H9 (cell line): ENCODE results near the gene ANK3. TPM values are rescaled to one million over a fixed set of nuclear protein-coding genes. Genes with fewer than 3 reads are reported as not detected.

Experiments used
- DNase-seq: peaks from one replicate; pipeline ENCODE4 v3.0.0-alpha.2; 2017
- H2AFZ ChIP-seq: one replicate; pipeline ENCODE4 v1.6.1; 2013; ENCODE audit warnings: mild to moderate bottlenecking, low read length, control low read depth, moderate library complexity
- H2AK5ac ChIP-seq: 2 replicates; pipeline ENCODE4 v1.6.1; 2013; ENCODE audit warnings: low read length, control low read depth, mixed read lengths; ENCODE audit not compliant: insufficient read length
- H2BK120ac ChIP-seq: one replicate; pipeline ENCODE4 v1.6.1; 2013; ENCODE audit warnings: low read depth, mild to moderate bottlenecking, low read length, control low read depth, inconsistent platforms; ENCODE audit not compliant: poor library complexity, severe bottlenecking
- H2BK12ac ChIP-seq: 2 replicates; pipeline ENCODE4 v1.6.1; 2013; ENCODE audit warnings: low read length, control low read depth, mixed read lengths, low read depth; ENCODE audit not compliant: insufficient read length
- H2BK15ac ChIP-seq: 2 replicates; pipeline ENCODE4 v1.6.1; 2013; ENCODE audit warnings: low read depth, low read length, control low read depth
- H2BK20ac ChIP-seq: one replicate; pipeline ENCODE4 v1.6.1; 2013; ENCODE audit warnings: low read depth, mild to moderate bottlenecking, low read length, control low read depth, inconsistent platforms; ENCODE audit not compliant: poor library complexity, severe bottlenecking
- H2BK5ac ChIP-seq: 2 replicates; pipeline ENCODE4 v1.6.1; 2013; ENCODE audit warnings: low read length, control low read depth, mixed read lengths; ENCODE audit not compliant: insufficient read length
- H3K14ac ChIP-seq: 2 replicates; pipeline ENCODE4 v1.6.1; 2013; ENCODE audit warnings: low read length, control low read depth; ENCODE audit not compliant: insufficient read depth
- H3K18ac ChIP-seq: 2 replicates; pipeline ENCODE4 v1.6.1; 2013; ENCODE audit warnings: low read depth, mild to moderate bottlenecking, mixed read lengths, low read length, control low read depth; ENCODE audit not compliant: insufficient read length
- H3K23ac ChIP-seq: 2 replicates; pipeline ENCODE4 v1.6.1; 2013; ENCODE audit warnings: low read length, control low read depth, mixed read lengths, low read depth; ENCODE audit not compliant: insufficient read length
- H3K23me2 ChIP-seq: 2 replicates; pipeline ENCODE4 v1.6.1; 2013; ENCODE audit warnings: low read depth, mild to moderate bottlenecking, mixed read lengths, low read length, control low read depth; ENCODE audit not compliant: insufficient read length, poor library complexity, severe bottlenecking
- H3K27ac ChIP-seq: 2 replicates; pipeline ENCODE4 v1.5.1; 2013; ENCODE audit warnings: low read length, control low read depth, mixed read lengths, low read depth; ENCODE audit not compliant: insufficient read length
- H3K27me3 ChIP-seq: 2 replicates; pipeline ENCODE4 v1.6.1; 2013; ENCODE audit warnings: low read length, control low read depth, inconsistent platforms; ENCODE audit not compliant: insufficient read depth
- H3K4ac ChIP-seq: 2 replicates; pipeline ENCODE4 v1.6.1; 2013; ENCODE audit warnings: low read depth, mild to moderate bottlenecking, control low read depth, inconsistent platforms, low read length, moderate library complexity
- H3K4me1 ChIP-seq: 2 replicates; pipeline ENCODE4 v1.6.1; 2013; ENCODE audit warnings: low read length, control low read depth, inconsistent platforms; ENCODE audit not compliant: insufficient read depth
- H3K4me2 ChIP-seq: 2 replicates; pipeline ENCODE4 v1.6.1; 2013; ENCODE audit warnings: low read length, control low read depth, mixed read lengths; ENCODE audit not compliant: insufficient read length, insufficient read depth
- H3K56ac ChIP-seq: 2 replicates; pipeline ENCODE4 v1.6.1; 2013; ENCODE audit warnings: low read depth, mild to moderate bottlenecking, mixed read lengths, low read length, control low read depth; ENCODE audit not compliant: insufficient read length
- H3K79me1 ChIP-seq: 2 replicates; pipeline ENCODE4 v1.6.1; 2013; ENCODE audit warnings: low read depth, mild to moderate bottlenecking, moderate library complexity, low read length, control low read depth, inconsistent platforms; ENCODE audit not compliant: insufficient read depth, poor library complexity, severe bottlenecking
- H3K79me2 ChIP-seq: 2 replicates; pipeline ENCODE4 v1.6.1; 2013; ENCODE audit warnings: low read length, control low read depth, inconsistent platforms; ENCODE audit not compliant: insufficient read depth
- H3K9ac ChIP-seq: 2 replicates; pipeline ENCODE4 v1.6.1; 2013; ENCODE audit warnings: low read length, control low read depth, mixed read lengths; ENCODE audit not compliant: insufficient read length; ENCODE audit errors: extremely low read depth
- H3K9me3 ChIP-seq: one replicate; pipeline ENCODE4 v1.6.1; 2013; ENCODE audit warnings: low read depth, low read length, inconsistent platforms; ENCODE audit not compliant: control insufficient read depth
- H3T11ph ChIP-seq: one replicate; pipeline ENCODE4 v1.6.1; 2013; ENCODE audit warnings: mild to moderate bottlenecking, low read length, control low read depth, inconsistent platforms
- H4K20me1 ChIP-seq: one replicate; pipeline ENCODE4 v1.6.1; 2013; ENCODE audit not compliant: control insufficient read depth, insufficient read length, insufficient read depth
- H4K5ac ChIP-seq: 2 replicates; pipeline ENCODE4 v1.6.1; 2013; ENCODE audit warnings: low read depth, mild to moderate bottlenecking, mixed read lengths, low read length, control low read depth; ENCODE audit not compliant: insufficient read length
- H4K8ac ChIP-seq: replicated peaks from 2 replicates; pipeline ENCODE4 v1.6.1; 2013; ENCODE audit warnings: low read length, control low read depth, mixed read lengths, low read depth; ENCODE audit not compliant: insufficient read length
- H4K91ac ChIP-seq: 2 replicates; pipeline ENCODE4 v1.6.1; 2013; ENCODE audit warnings: low read depth, mild to moderate bottlenecking, moderate library complexity, mixed read lengths, low read length, control low read depth; ENCODE audit not compliant: insufficient read length
- H3K27ac Mint-ChIP-seq, 3 experiments: 2 replicates in 2 of 3; 3 replicates in 1 of 3; pipeline ENCODE4 v1.8.0; 2020 to 2021; ENCODE audit warnings: mixed read lengths in 3 of 3, mild to moderate bottlenecking in 1 of 3, moderate library complexity in 1 of 3
- H3K27me3 Mint-ChIP-seq: 2 replicates; pipeline ENCODE4 v1.8.0; 2021; ENCODE audit warnings: low read depth, mild to moderate bottlenecking, moderate library complexity, mixed read lengths
- H3K36me3 Mint-ChIP-seq, 3 experiments: 2 replicates in 2 of 3; 3 replicates in 1 of 3; pipeline ENCODE4 v1.8.0; 2020 to 2021; ENCODE audit warnings: low read depth in 3 of 3, mixed read lengths in 3 of 3; ENCODE audit not compliant: insufficient read depth in 1 of 3
- H3K4me1 Mint-ChIP-seq, 2 experiments: 2 replicates each; pipeline ENCODE4 v1.8.0; 2020; ENCODE audit warnings: mixed read lengths in 2 of 2
- H3K4me3 Mint-ChIP-seq, 2 experiments: 2 replicates in 1 of 2; 3 replicates in 1 of 2; pipeline ENCODE4 v1.8.0; 2020 to 2021; ENCODE audit warnings: mild to moderate bottlenecking in 2 of 2, mixed read lengths in 2 of 2, moderate library complexity in 1 of 2
- H3K9me3 Mint-ChIP-seq, 2 experiments: 2 replicates in 1 of 2; 3 replicates in 1 of 2; pipeline ENCODE4 v1.8.0; 2020; ENCODE audit warnings: mild to moderate bottlenecking in 2 of 2, mixed read lengths in 2 of 2, moderate library complexity in 1 of 2
- WGBS: extraction: QIAGEN DNeasy Blood & Tissue Kit; methylation state at CpG from one replicate; pipeline ENCODE4 v1.1.7; 2013; ENCODE audit warnings: missing lambda C conversion rate, low lambda C conversion rate, mixed read lengths; ENCODE audit not compliant: insufficient read length; ENCODE audit errors: extremely low coverage; 5-methylcytosine and 5-hydroxymethylcytosine counted together
- total RNA-seq: library from RNA; stranded (reverse); gene quantifications from 2 replicates; pipeline ENCODE4 v1.2.1, GENCODE V29; 2021
- TF ChIP-seq, protein P1 (sequence below): fragments of 200-600 bp; sonication (generic); conservative IDR thresholded peaks from 3 replicates; pipeline ENCODE4 v1.8.0; 2021; ENCODE audit warnings: antibody characterized with exemption, mild to moderate bottlenecking

Gene ANK3
- total RNA-seq, 1 experiment from 2014 or later = 59.6 TPM

DNA sequence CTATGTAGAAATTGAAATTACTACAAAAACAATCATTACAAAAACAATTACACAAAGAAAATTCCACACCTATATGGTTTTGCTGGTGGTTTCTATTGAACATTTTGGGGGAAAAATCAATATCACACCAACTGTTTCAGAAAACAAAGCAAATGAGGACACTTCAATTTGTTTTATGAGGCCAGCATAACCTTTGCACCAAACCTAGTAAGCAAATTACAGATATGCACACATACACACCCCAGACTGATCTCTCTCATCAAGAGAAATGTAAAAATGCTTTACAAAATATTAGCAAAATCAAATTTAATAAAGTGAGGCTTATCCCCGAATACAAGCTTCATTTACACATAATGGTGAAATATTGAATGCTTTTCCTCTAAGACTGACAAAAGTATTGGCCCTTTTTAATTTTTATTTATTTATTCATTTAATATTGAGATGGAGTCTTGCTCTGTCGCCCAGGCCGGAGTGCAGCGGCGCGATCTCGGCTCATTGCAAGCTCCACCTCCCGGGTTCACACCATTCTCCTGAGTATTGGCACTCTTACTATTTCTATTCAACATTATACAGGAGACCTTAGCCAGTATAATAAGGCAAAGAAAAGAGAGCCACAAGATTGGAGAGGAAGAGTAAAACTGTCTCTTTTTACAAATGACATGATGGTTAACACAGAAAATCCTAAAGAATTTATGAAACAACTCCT, 13.6 kb upstream of the ANK3 start:
- Histone ChIP-seq H3K18ac (no peak overlapping the region), H3K23ac (no peak overlapping the region), H3K9ac (no peak overlapping the region), H3K14ac (no peak overlapping the region), H3K4me2 (no peak overlapping the region), H3K23me2 (no peaks in the 10 kb centered on the region), H3K79me2 (no peaks in the 10 kb centered on the region), H2BK120ac (no peak overlapping the region), H3K79me1 (no peaks in the 10 kb centered on the region), H3K4me1 (no peaks in the 10 kb centered on the region), H2BK15ac (no peak overlapping the region), H3T11ph (no peak overlapping the region), H4K8ac (no peak overlapping the region), H2BK12ac (no peak overlapping the region), H3K27ac (no peak overlapping the region), H4K91ac (no peak overlapping the region), H3K4ac (no peak overlapping the region), H2AK5ac (no peak overlapping the region), H4K20me1 (no peaks in the 10 kb centered on the region), H3K27me3 (no peaks in the 10 kb centered on the region), H4K5ac (no peak overlapping the region), H2BK20ac (no peak overlapping the region), H3K9me3 (no peaks in the 10 kb centered on the region), H3K56ac (no peak overlapping the region), H2AFZ (no peak overlapping the region), H2BK5ac (no peak overlapping the region)
- H3K36me3 Mint-ChIP-seq = no peaks in the 10 kb centered on the region
- H3K4me3 Mint-ChIP-seq = no peak overlapping the region
- WGBS = no CpG with 5 or more reads among the region's 8 CpGs
- no peaks in the 10 kb centered on the region for H3K9me3 Mint-ChIP-seq
- TF ChIP-seq, protein P1, sequence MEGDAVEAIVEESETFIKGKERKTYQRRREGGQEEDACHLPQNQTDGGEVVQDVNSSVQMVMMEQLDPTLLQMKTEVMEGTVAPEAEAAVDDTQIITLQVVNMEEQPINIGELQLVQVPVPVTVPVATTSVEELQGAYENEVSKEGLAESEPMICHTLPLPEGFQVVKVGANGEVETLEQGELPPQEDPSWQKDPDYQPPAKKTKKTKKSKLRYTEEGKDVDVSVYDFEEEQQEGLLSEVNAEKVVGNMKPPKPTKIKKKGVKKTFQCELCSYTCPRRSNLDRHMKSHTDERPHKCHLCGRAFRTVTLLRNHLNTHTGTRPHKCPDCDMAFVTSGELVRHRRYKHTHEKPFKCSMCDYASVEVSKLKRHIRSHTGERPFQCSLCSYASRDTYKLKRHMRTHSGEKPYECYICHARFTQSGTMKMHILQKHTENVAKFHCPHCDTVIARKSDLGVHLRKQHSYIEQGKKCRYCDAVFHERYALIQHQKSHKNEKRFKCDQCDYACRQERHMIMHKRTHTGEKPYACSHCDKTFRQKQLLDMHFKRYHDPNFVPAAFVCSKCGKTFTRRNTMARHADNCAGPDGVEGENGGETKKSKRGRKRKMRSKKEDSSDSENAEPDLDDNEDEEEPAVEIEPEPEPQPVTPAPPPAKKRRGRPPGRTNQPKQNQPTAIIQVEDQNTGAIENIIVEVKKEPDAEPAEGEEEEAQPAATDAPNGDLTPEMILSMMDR = no peak
- H3K27me3 Mint-ChIP-seq = no peaks in the 10 kb centered on the region
- no peak overlapping the region for H3K27ac Mint-ChIP-seq
- no peak for DNase-seq
- peaks cover 13 to 22% of the 10 kb centered on the region in 2 experiments for H3K4me1 Mint-ChIP-seq
